HCT116 (cell line): Measurements from ENCODE around the gene PRPS1. TPM values are rescaled to one million over a fixed set of nuclear protein-coding genes. Genes with fewer than 3 reads are reported as not detected.

Experiments
- ATAC-seq: fragments of 200-7000 bp; cut with Tn5 transposase; 2 replicates; pipeline ENCODE4 v1.9.1; 2020; ENCODE audit warnings: mild to moderate bottlenecking, moderate library complexity
- BruUV-seq: library from RNA; stranded (reverse); fragments of 400-500 nt; replicated peaks from 2 replicates; lab custom pipeline; 2021; lab: Mats Ljungman, UMichigan
- CTCF ChIA-PET: fragments of 300-600 bp; sonication (Branson Sonifier 250); formaldehyde crosslinking; loops from one replicate; lab custom pipeline; 2021; ENCODE audit warnings: antibody characterized with exemption; lab: Charles Lee
- POLR2A ChIA-PET: fragments of 300-600, 350-600 bp; sonication (Branson Sonifier 250); formaldehyde crosslinking; loops from one replicate; lab custom pipeline; 2021; ENCODE audit warnings: antibody characterized with exemption; lab: Charles Lee
- RAD21 ChIA-PET, 2 experiments: fragments of 300-600 bp; sonication (Branson Sonifier 250); formaldehyde crosslinking; loops; one replicate each; lab custom pipeline; 2023; ENCODE audit warnings: low total read pairs in 2 of 2; ENCODE audit not compliant: uncharacterized antibody in 2 of 2, unreplicated experiment in 2 of 2, low non-redundant PET in 1 of 2; lab: Charles Lee
- DNase-seq: peaks from one replicate; pipeline ENCODE4 v3.0.0-alpha.2; 2010; ENCODE audit warnings: low read depth, low spot score
- H2AFZ ChIP-seq: fragments of 200-600 bp; shearing (Covaris generic), sonication (generic); 2 replicates; pipeline ENCODE4 v1.6.1; 2017; ENCODE audit warnings: low read depth, mixed run types, mixed read lengths, antibody characterized with exemption, low read length; ENCODE audit not compliant: poor library complexity, severe bottlenecking
- H3K27ac ChIP-seq: 2 replicates; pipeline ENCODE4 v1.5.1; 2012; ENCODE audit warnings: low read depth, low read length
- H3K27me3 ChIP-seq: fragments of 200-600 bp; sonication (generic); 2 replicates; pipeline ENCODE4 v1.6.1; 2016; ENCODE audit warnings: mixed run types, low read length, mixed read lengths; ENCODE audit not compliant: insufficient read depth
- H3K36me3 ChIP-seq, 2 experiments: fragments of 200-500 bp in 1 of 2; fragments of 200-600 bp in 1 of 2; sonication (Bioruptor generic) in 1 of 2; sonication (generic) in 1 of 2; 2 replicates each; pipeline versions ENCODE4 v1.5.1 to v1.6.1; 2014 to 2016; ENCODE audit warnings: low read length in 2 of 2, inconsistent platforms in 1 of 2, mixed read lengths in 1 of 2, mixed run types in 1 of 2; ENCODE audit not compliant: insufficient read depth in 2 of 2, control insufficient read depth in 1 of 2
- H3K4me1 ChIP-seq, 2 experiments: fragments of 200-600 bp in 1 of 2; sonication (generic) in 1 of 2; 2 replicates each; pipeline versions ENCODE4 v1.5.1 to v1.6.1; 2012 to 2017; ENCODE audit warnings: low read length in 2 of 2, inconsistent platforms in 1 of 2, mild to moderate bottlenecking in 1 of 2, mixed read lengths in 1 of 2, mixed run types in 1 of 2, moderate library complexity in 1 of 2; ENCODE audit not compliant: insufficient read depth in 2 of 2, control insufficient read depth in 1 of 2
- H3K4me2 ChIP-seq: fragments of 200-600 bp; sonication (generic); 2 replicates; pipeline ENCODE4 v1.6.1; 2017; ENCODE audit warnings: mixed run types, low read length, mixed read lengths
- H3K4me3 ChIP-seq, 2 experiments: fragments of 200-600 bp in 1 of 2; sonication (generic) in 1 of 2; replicated peaks in 1 of 2; 2 replicates each; pipeline ENCODE4 v1.5.1; 2011 to 2016; ENCODE audit warnings: low read length in 2 of 2, control low read depth in 1 of 2, low read depth in 1 of 2, mild to moderate bottlenecking in 1 of 2, mixed read lengths in 1 of 2, mixed run types in 1 of 2
- H3K79me2 ChIP-seq: fragments of 200-600 bp; sonication (generic); 2 replicates; pipeline ENCODE4 v1.6.1; 2017; ENCODE audit warnings: mild to moderate bottlenecking, mixed run types, low read length, moderate library complexity, mixed read lengths; ENCODE audit not compliant: insufficient read depth
- H3K9ac ChIP-seq: fragments of 200-600 bp; sonication (generic); 2 replicates; pipeline ENCODE4 v1.6.1; 2016; ENCODE audit warnings: low read length, mixed read lengths
- H3K9me2 ChIP-seq: fragments of 200-600 bp; sonication (generic), shearing (Covaris generic); 2 replicates; pipeline ENCODE4 v1.6.1; 2017; ENCODE audit warnings: mixed run types, mild to moderate bottlenecking, moderate library complexity; ENCODE audit not compliant: insufficient read depth
- H3K9me3 ChIP-seq, 2 experiments: fragments of 200-500 bp in 1 of 2; fragments of 200-600 bp in 1 of 2; sonication (Bioruptor generic) in 1 of 2; sonication (generic) in 1 of 2; 2 replicates each; pipeline ENCODE4 v1.6.1; 2014 to 2017; ENCODE audit warnings: low read length in 2 of 2, mixed read lengths in 2 of 2, inconsistent platforms in 1 of 2, low read depth in 1 of 2, mild to moderate bottlenecking in 1 of 2, mixed run types in 1 of 2, moderate library complexity in 1 of 2; ENCODE audit not compliant: control insufficient read depth in 1 of 2, insufficient read depth in 1 of 2
- H4K20me1 ChIP-seq: fragments of 200-600 bp; sonication (generic), shearing (Covaris generic); 2 replicates; pipeline ENCODE4 v1.6.1; 2017; ENCODE audit warnings: mixed run types, mild to moderate bottlenecking, moderate library complexity; ENCODE audit not compliant: insufficient read depth
- EGR1 ChIP-seq: IDR thresholded peaks from 2 replicates; pipeline ENCODE4 v1.6.1; 2012; ENCODE audit warnings: low read depth
- POLR2A ChIP-seq: IDR thresholded peaks from 2 replicates; pipeline ENCODE4 v1.7.0; 2011; ENCODE audit warnings: borderline replicate concordance; ENCODE audit not compliant: insufficient read depth, insufficient read length; ENCODE audit errors: extremely low read depth
- POLR2AphosphoS5 ChIP-seq: IDR thresholded peaks from 2 replicates; pipeline ENCODE4 v1.6.1; 2011; ENCODE audit warnings: mild to moderate bottlenecking, low read depth, low read length, moderate library complexity
- RAD21 ChIP-seq: IDR thresholded peaks from 2 replicates; pipeline ENCODE4 v1.6.1; 2012; ENCODE audit warnings: low read depth, mild to moderate bottlenecking
- SIN3A ChIP-seq: IDR thresholded peaks from 2 replicates; pipeline ENCODE4 v1.6.1; 2012; ENCODE audit warnings: low read depth
- intact Hi-C: fragments of 100-400 bp; cut with micrococcal nuclease; formaldehyde crosslinking; loops from 2 replicates; pipeline ENCODE4 v1.10.0; 2022
- total RNA-seq: library from RNA; stranded (reverse); gene quantifications from one replicate; pipeline ENCODE4 v1.2.1, GENCODE V29; 2021; ENCODE audit not compliant: unreplicated experiment
- TF ChIP-seq, protein P1 (sequence below): IDR thresholded peaks from 2 replicates; pipeline ENCODE4 v1.6.1; 2012
- TF ChIP-seq, protein P2 (sequence below): IDR thresholded peaks from 2 replicates; pipeline ENCODE4 v1.6.1; 2012
- TF ChIP-seq, protein P3 (sequence below): IDR thresholded peaks from 2 replicates; pipeline ENCODE4 v1.6.1; 2011; ENCODE audit warnings: mild to moderate bottlenecking, low read length, moderate library complexity; ENCODE audit not compliant: insufficient replicate concordance; ENCODE audit errors: extremely low read depth
- TF ChIP-seq, protein P4 (sequence below), 3 experiments: fragments of 200-600 bp in 1 of 3; sonication (generic) in 1 of 3; IDR thresholded peaks in 2 of 3; conservative IDR thresholded peaks in 1 of 3; 2 replicates each; pipeline ENCODE4 v1.5.1; 2012 to 2017; ENCODE audit warnings: low read depth in 2 of 3, low read length in 2 of 3, antibody characterized with exemption in 1 of 3, borderline replicate concordance in 1 of 3, control low read depth in 1 of 3, mild to moderate bottlenecking in 1 of 3, mixed read lengths in 1 of 3, mixed run types in 1 of 3, moderate library complexity in 1 of 3; ENCODE audit not compliant: insufficient read depth in 1 of 3

Gene PRPS1
- total RNA-seq, 1 experiment from 2014 or later, result 62.6 TPM

DNA sequence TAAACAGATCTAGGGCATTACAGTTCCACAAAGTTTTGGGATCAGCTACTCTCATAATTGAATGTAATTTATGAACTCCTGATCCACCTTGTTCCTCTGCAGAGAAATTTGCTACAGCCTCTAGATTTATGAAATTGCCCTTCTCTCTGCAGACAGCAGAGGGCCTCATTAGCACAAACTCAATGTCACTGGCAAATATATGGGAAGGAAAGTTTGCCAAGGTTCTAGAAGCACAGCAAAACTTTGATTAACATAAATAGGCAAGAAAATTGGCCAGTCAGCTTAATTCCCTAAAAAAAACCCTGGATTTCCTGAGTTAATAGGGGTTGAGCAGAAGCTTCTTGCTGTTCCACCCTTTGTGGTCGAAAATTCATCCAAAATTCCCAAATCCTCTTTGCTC is 31.5 kb downstream of the PRPS1 start:
- no peaks in the 10 kb centered on the region for H4K20me1 ChIP-seq
- no peak for TF ChIP-seq POLR2A
- TF ChIP-seq, protein P1, sequence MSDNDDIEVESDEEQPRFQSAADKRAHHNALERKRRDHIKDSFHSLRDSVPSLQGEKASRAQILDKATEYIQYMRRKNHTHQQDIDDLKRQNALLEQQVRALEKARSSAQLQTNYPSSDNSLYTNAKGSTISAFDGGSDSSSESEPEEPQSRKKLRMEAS, result no peak
- no peak for TF ChIP-seq EGR1
- no peak for TF ChIP-seq SIN3A
- TF ChIP-seq, protein P2, sequence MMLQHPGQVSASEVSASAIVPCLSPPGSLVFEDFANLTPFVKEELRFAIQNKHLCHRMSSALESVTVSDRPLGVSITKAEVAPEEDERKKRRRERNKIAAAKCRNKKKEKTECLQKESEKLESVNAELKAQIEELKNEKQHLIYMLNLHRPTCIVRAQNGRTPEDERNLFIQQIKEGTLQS, result no peak
- TF ChIP-seq, protein P3, sequence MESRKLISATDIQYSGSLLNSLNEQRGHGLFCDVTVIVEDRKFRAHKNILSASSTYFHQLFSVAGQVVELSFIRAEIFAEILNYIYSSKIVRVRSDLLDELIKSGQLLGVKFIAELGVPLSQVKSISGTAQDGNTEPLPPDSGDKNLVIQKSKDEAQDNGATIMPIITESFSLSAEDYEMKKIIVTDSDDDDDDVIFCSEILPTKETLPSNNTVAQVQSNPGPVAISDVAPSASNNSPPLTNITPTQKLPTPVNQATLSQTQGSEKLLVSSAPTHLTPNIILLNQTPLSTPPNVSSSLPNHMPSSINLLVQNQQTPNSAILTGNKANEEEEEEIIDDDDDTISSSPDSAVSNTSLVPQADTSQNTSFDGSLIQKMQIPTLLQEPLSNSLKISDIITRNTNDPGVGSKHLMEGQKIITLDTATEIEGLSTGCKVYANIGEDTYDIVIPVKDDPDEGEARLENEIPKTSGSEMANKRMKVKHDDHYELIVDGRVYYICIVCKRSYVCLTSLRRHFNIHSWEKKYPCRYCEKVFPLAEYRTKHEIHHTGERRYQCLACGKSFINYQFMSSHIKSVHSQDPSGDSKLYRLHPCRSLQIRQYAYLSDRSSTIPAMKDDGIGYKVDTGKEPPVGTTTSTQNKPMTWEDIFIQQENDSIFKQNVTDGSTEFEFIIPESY, result no peak
- peak; percentile 71 for TF ChIP-seq RAD21
- TF ChIP-seq, protein P4, sequence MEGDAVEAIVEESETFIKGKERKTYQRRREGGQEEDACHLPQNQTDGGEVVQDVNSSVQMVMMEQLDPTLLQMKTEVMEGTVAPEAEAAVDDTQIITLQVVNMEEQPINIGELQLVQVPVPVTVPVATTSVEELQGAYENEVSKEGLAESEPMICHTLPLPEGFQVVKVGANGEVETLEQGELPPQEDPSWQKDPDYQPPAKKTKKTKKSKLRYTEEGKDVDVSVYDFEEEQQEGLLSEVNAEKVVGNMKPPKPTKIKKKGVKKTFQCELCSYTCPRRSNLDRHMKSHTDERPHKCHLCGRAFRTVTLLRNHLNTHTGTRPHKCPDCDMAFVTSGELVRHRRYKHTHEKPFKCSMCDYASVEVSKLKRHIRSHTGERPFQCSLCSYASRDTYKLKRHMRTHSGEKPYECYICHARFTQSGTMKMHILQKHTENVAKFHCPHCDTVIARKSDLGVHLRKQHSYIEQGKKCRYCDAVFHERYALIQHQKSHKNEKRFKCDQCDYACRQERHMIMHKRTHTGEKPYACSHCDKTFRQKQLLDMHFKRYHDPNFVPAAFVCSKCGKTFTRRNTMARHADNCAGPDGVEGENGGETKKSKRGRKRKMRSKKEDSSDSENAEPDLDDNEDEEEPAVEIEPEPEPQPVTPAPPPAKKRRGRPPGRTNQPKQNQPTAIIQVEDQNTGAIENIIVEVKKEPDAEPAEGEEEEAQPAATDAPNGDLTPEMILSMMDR (IDR thresholded peaks at IDR 0.05 in 2 of 3, conservative IDR thresholded peaks at IDR 0.05 in 1 of 3; ENCODE audit: borderline replicate concordance in 1 of 3, insufficient read depth in 1 of 3, low read depth in 2 of 3, low read length in 2 of 3), result peak; percentile 54 to 72 (median 58); a peak in 5 of 6 replicates
- TF ChIP-seq POLR2AphosphoS5, result no peak
- POLR2A ChIA-PET, result no interaction called here
- H3K9ac ChIP-seq, result no peak overlapping the region
- no peaks in the 10 kb centered on the region for H3K79me2 ChIP-seq
- H3K9me3 ChIP-seq, result no peaks in the 10 kb centered on the region
- H3K9me2 ChIP-seq, result no peaks in the 10 kb centered on the region
- CTCF ChIA-PET, result interaction anchor here (0.9 to 3.9 kb wide), 4 partner anchors 13 to 411 kb away, joined by 3 to 45 read pairs (median 10); partner anchors contain the start of genes NCBP2L and TSC22D3
- RAD21 ChIA-PET, result interaction anchor here (0.6 to 1.6 kb wide), 4 partner anchors 15 to 342 kb away, joined by 3 to 4 read pairs (median 3); partner anchors contain the start of genes NCBP2L (in 1 of the 2) and TSC22D3 (in 1 of the 2)
- peaks cover 10% of the 10 kb centered on the region in 2 experiments for H3K4me1 ChIP-seq
- intact Hi-C loops, result loop anchor here (1.0 to 10.0 kb wide), 4 partner anchors 118 to 413 kb away; partner anchors contain the start of gene NCBP2L
- no peak overlapping the region for H2AFZ ChIP-seq
- DNase-seq, result no peak
- H3K27me3 ChIP-seq, result no peaks in the 10 kb centered on the region
- H3K4me2 ChIP-seq, result no peak overlapping the region
- BruUV-seq, result no TSS peak
- no peak overlapping the region for H3K27ac ChIP-seq
- no peak for ATAC-seq
- H3K4me3 ChIP-seq, result no peak overlapping the region
- H3K36me3 ChIP-seq, result no peaks in the 10 kb centered on the region
